ENCODE results near the gene RRAD. TPM values are rescaled to one million over a fixed set of nuclear protein-coding genes. Genes with fewer than 3 reads are reported as not detected.
"Not testable (repeated sequence)": the region's sequence is repeated elsewhere in the genome, so short reads cannot be mapped to it uniquely, and the experiment has no call there.

The RRAD gene
- total RNA-seq, 1 experiment from 2014 or later = 0.19 TPM

DNA sequence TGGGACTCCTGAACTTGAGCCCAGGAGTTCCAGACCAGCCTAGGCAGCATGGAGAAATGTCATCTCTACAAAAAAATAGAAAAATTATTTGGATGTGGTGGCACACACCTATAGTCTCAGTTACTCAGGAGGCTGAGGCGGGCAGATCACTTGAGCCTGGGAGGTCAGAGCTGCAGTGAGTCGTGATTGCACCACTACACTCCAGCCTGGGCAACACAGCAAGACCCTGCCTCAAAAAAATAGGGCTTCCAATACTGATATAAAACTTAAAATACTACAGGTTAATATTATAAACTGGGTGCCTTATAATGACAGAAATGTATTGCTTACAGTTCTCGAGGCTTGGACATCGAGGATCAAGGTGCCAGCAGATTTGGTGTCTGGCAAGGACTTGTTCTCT lies 20.6 kb upstream of the RRAD start:
- H3K36me3 ChIP-seq (ENCODE audit: insufficient read depth, low read length, poor library complexity, severe bottlenecking) = peaks cover 24% of the 10 kb centered on the region
- H3K9me3 ChIP-seq (ENCODE audit: low read depth, low read length, poor library complexity, severe bottlenecking) = no peaks in the 10 kb centered on the region
- CTCF ChIA-PET = no interaction called here
- no peaks in the 10 kb centered on the region for H3K27me3 ChIP-seq (replicated peaks; ENCODE audit: insufficient read depth, low read depth, low read length, poor library complexity)
- no peak for DNase-seq (ENCODE audit: low spot score)
- H3K4me3 ChIP-seq (ENCODE audit: low read depth, low read length, poor library complexity, severe bottlenecking) = no peak overlapping the region
- POLR2A ChIA-PET (ENCODE audit: low non-redundant PET) = no interaction called here
- no peaks in the 10 kb centered on the region for H3K4me1 ChIP-seq (ENCODE audit: insufficient read depth, low read length, poor library complexity, severe bottlenecking)
- TF ChIP-seq EZH2 (IDR thresholded peaks at IDR 0.05; ENCODE audit: borderline replicate concordance, low read depth, low read length, poor library complexity, severe bottlenecking) = no peak
- TF ChIP-seq, protein P1, sequence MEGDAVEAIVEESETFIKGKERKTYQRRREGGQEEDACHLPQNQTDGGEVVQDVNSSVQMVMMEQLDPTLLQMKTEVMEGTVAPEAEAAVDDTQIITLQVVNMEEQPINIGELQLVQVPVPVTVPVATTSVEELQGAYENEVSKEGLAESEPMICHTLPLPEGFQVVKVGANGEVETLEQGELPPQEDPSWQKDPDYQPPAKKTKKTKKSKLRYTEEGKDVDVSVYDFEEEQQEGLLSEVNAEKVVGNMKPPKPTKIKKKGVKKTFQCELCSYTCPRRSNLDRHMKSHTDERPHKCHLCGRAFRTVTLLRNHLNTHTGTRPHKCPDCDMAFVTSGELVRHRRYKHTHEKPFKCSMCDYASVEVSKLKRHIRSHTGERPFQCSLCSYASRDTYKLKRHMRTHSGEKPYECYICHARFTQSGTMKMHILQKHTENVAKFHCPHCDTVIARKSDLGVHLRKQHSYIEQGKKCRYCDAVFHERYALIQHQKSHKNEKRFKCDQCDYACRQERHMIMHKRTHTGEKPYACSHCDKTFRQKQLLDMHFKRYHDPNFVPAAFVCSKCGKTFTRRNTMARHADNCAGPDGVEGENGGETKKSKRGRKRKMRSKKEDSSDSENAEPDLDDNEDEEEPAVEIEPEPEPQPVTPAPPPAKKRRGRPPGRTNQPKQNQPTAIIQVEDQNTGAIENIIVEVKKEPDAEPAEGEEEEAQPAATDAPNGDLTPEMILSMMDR (conservative IDR thresholded peaks at IDR 0.05; ENCODE audit: low read depth, low read length) = no peak
- no TSS peak for BruUV-seq (replicated peaks)
- intact Hi-C loops (cut with micrococcal nuclease; ENCODE audit: unreplicated experiment) = loop anchor here (5.0 kb wide), 1 partner anchor 49 kb away; no protein-coding TSS in a partner anchor
- H3K27ac ChIP-seq (ENCODE audit: low read depth, low read length, poor library complexity, severe bottlenecking) = no peak overlapping the region

DNA sequence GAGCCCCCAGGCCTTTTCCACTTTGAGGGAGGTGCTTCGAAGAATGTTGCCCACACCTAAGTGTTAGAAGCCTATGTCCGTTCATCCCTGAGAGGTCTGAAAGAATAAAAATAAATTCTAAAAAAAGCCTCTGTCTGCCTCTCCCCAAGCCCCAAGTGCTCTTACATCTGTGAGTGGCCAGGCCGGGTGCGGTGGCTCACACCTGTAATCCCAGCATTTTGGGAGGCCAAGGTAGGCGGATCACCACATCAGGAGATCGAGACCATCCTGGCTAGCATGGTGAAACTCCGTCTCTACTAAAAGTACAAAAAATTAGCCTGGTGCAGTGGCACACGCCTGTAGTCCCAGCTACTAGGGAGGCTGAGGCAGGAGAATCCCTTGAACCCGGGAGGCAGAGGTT lies 19.6 kb upstream of the RRAD start:
- CTCF ChIA-PET = not testable (repeated sequence)

DNA sequence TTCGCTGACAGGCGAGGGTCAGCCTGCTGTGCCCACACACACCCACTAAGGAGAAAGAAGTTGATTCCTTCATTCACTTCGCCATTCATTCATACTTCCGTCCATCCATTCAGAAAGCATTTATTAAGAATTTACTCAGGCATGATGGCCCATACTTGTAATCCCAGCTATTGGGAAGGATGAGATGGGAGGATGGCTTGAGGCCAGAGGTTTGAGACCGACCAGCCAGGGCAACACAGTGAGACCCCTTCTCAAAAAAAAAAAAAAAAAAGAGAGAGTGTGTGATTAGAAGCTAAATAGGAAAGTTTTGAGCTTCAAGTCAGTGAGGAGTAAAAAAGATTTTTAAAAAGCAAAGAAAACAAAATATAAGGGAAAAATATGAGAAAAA lies 18.7 kb upstream of the RRAD start:
- no peaks in the 10 kb centered on the region for H3K27me3 ChIP-seq (replicated peaks; ENCODE audit: insufficient read depth, low read depth, low read length, poor library complexity)
- ChIA-PET POLR2A (ENCODE audit: low non-redundant PET) (no interaction called here), CTCF (interaction anchor here (0.7 kb wide), 1 partner anchor 217 kb away, joined by 3 read pairs; no protein-coding TSS in a partner anchor)
- no TSS peak for BruUV-seq (replicated peaks)
- DNase-seq (ENCODE audit: low spot score) = no peak
- peaks cover 37% of the 10 kb centered on the region for H3K36me3 ChIP-seq (ENCODE audit: insufficient read depth, low read length, poor library complexity, severe bottlenecking)
- H3K27ac ChIP-seq (ENCODE audit: low read depth, low read length, poor library complexity, severe bottlenecking) = no peak overlapping the region
- H3K4me3 ChIP-seq (ENCODE audit: low read depth, low read length, poor library complexity, severe bottlenecking) = no peak overlapping the region
- no peaks in the 10 kb centered on the region for H3K4me1 ChIP-seq (ENCODE audit: insufficient read depth, low read length, poor library complexity, severe bottlenecking)
- intact Hi-C loops (cut with micrococcal nuclease; ENCODE audit: unreplicated experiment) = no loop called here
- H3K9me3 ChIP-seq (ENCODE audit: low read depth, low read length, poor library complexity, severe bottlenecking) = no peaks in the 10 kb centered on the region
- TF ChIP-seq, protein P1 (conservative IDR thresholded peaks at IDR 0.05; ENCODE audit: low read depth, low read length) = no peak
- no peak for TF ChIP-seq EZH2 (IDR thresholded peaks at IDR 0.05; ENCODE audit: borderline replicate concordance, low read depth, low read length, poor library complexity, severe bottlenecking)

More for the DNA sequence above, 19.6 kb upstream of the RRAD start:
- H3K4me3 ChIP-seq (ENCODE audit: low read depth, low read length, poor library complexity, severe bottlenecking); DNase-seq (ENCODE audit: low spot score); H3K4me1 ChIP-seq (ENCODE audit: insufficient read depth, low read length, poor library complexity, severe bottlenecking); H3K9me3 ChIP-seq (ENCODE audit: low read depth, low read length, poor library complexity, severe bottlenecking); H3K27ac ChIP-seq (ENCODE audit: low read depth, low read length, poor library complexity, severe bottlenecking); BruUV-seq (replicated peaks); POLR2A ChIA-PET (ENCODE audit: low non-redundant PET); H3K27me3 ChIP-seq (replicated peaks; ENCODE audit: insufficient read depth, low read depth, low read length, poor library complexity): not testable (repeated sequence)
- H3K36me3 ChIP-seq (ENCODE audit: insufficient read depth, low read length, poor library complexity, severe bottlenecking) = peaks cover 33% of the 10 kb centered on the region
- intact Hi-C loops (cut with micrococcal nuclease; ENCODE audit: unreplicated experiment) = loop anchor here (5.0 kb wide), 1 partner anchor 48 kb away; no protein-coding TSS in a partner anchor

DNA sequence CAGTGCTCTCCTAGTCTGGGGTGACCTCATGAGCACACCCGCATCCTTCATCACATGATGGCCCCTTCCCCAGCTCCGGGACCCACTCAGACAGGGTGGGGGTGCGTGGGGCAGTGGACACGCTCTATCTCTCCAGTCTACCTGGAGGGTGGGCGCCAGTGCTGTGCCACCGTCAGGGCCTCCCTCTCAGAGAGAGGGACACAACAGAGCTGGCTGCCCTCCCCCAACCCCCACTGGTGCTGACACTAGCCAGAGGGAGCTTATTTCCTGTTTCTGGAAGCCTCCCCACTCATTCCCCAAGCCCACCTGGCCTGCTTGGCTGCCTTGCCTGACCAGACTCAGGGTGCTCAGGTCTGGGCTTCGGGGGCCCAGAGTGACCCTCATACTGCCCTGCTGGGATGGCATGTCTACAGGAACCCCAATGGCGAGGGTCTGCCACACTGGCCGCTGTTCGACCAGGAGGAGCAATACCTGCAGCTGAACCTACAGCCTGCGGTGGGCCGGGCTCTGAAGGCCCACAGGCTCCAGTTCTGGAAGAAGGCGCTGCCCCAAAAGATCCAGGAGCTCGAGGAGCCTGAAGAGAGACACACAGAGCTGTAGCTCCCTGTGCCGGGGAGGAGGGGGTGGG lies 18.2 kb upstream of the RRAD start:
- CTCF ChIA-PET = interaction anchor here (0.6 to 0.7 kb wide), 2 partner anchors 217 to 227 kb away, joined by 3 to 4 read pairs; partner anchors contain the start of gene NOL3
- no TSS peak for BruUV-seq (replicated peaks)
- Histone ChIP-seq H3K27ac (ENCODE audit: low read depth, low read length, poor library complexity, severe bottlenecking) (no peak overlapping the region), H3K4me1 (ENCODE audit: insufficient read depth, low read length, poor library complexity, severe bottlenecking) (no peaks in the 10 kb centered on the region), H3K36me3 (ENCODE audit: insufficient read depth, low read length, poor library complexity, severe bottlenecking) (peaks cover 38% of the 10 kb centered on the region), H3K9me3 (ENCODE audit: low read depth, low read length, poor library complexity, severe bottlenecking) (no peaks in the 10 kb centered on the region), H3K4me3 (ENCODE audit: low read depth, low read length, poor library complexity, severe bottlenecking) (no peak overlapping the region), H3K27me3 (replicated peaks; ENCODE audit: insufficient read depth, low read depth, low read length, poor library complexity) (no peaks in the 10 kb centered on the region)
- TF ChIP-seq, protein P1 (conservative IDR thresholded peaks at IDR 0.05; ENCODE audit: low read depth, low read length) = no peak
- TF ChIP-seq EZH2 (IDR thresholded peaks at IDR 0.05; ENCODE audit: borderline replicate concordance, low read depth, low read length, poor library complexity, severe bottlenecking) = no peak
- no peak for DNase-seq (ENCODE audit: low spot score)
- POLR2A ChIA-PET (ENCODE audit: low non-redundant PET) = no interaction called here
- intact Hi-C loops (cut with micrococcal nuclease; ENCODE audit: unreplicated experiment) = no loop called here
